Esophagus mucosa (tissue), 1 donor: ENCODE data around the gene DPP3. TPM values are rescaled to one million over a fixed set of nuclear protein-coding genes. Genes with fewer than 3 reads are reported as not detected.
"Not testable (repeated sequence)": the region's sequence is repeated elsewhere in the genome, so short reads cannot be mapped to it uniquely, and the experiment has no call there.

ENCODE experiments used
- ATAC-seq: fragments of 200-7000 bp; cut with Tn5 transposase; one replicate; pipeline ENCODE4 v1.9.1; 2020
- total RNA-seq: library from RNA; stranded (reverse); gene quantifications from one replicate; pipeline ENCODE4 v1.2.4, GENCODE V29; 2023
- donor health status: DM: yes; HTN: yes; CAD: no.

The DPP3 gene, protein sequence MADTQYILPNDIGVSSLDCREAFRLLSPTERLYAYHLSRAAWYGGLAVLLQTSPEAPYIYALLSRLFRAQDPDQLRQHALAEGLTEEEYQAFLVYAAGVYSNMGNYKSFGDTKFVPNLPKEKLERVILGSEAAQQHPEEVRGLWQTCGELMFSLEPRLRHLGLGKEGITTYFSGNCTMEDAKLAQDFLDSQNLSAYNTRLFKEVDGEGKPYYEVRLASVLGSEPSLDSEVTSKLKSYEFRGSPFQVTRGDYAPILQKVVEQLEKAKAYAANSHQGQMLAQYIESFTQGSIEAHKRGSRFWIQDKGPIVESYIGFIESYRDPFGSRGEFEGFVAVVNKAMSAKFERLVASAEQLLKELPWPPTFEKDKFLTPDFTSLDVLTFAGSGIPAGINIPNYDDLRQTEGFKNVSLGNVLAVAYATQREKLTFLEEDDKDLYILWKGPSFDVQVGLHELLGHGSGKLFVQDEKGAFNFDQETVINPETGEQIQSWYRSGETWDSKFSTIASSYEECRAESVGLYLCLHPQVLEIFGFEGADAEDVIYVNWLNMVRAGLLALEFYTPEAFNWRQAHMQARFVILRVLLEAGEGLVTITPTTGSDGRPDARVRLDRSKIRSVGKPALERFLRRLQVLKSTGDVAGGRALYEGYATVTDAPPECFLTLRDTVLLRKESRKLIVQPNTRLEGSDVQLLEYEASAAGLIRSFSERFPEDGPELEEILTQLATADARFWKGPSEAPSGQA
- 46.9 TPM for total RNA-seq

DNA sequence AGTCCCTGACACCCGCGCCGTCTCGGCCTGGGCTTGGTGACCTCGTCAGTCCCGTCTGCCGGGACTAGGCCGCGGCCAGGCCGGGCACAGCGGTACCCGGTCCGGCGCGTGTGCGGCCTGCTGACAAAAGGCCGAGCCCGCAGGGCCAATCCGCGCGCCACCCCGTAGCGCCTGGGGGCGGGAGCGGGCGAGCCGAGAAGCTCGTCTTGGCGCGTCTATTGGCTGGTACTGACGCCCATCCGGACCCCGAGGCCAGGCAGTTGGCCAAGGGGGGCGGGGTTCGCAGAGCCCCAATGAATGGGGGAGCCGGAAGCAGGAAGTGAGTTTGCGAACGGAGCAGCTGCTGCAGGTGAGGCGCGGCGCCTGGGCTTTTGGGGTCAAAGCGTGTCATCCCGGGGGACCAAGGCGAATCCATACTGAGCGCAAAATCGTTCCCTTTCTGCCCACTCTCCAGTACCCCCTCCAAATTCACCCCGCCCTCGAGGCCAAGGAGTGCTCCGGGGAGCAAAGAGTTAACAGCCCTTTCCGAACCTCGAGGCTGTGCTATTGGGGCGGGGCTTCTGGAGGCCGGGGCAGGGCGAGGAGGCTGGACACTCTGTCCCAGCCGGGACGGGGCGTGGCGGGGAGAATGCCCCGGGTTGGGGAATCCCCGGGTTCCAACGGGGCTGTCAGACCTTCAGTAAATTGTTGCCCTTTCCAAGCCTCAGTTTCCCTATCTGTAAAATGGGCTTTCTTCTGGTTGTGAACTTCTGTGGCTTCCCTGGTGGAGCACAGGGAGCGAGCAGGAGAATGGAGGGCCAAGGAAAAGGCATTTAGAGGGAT, at the start of gene DPP3:
Gene DPP3 (plus strand): TSS at position 318 of the 822 bp plus-strand sequence. CDS start 1,767 bp downstream, outside the sequence.
- peak; percentile 95 for ATAC-seq

DNA sequence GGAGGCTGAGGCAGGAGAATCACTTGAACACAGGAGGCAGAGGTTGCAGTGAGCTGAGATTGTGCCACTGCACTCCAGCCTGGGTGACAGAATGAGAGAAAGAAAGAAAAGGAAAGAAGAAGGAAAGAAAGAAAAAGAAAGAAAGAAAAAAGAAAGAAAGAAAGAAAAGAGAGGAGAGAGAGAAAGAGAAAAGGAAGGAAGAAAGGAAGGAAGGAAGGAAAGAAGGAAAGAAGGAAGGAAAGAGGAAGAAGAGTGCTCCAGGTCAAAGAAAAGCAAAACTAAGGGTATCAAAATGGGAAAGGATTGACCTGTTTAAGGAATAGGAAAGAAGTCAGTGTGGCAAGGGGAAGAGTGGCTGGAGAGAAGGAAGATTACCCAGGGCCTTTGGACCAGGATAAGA, 48.9 kb upstream of the DPP3 start:
- not testable (repeated sequence) for ATAC-seq

DNA sequence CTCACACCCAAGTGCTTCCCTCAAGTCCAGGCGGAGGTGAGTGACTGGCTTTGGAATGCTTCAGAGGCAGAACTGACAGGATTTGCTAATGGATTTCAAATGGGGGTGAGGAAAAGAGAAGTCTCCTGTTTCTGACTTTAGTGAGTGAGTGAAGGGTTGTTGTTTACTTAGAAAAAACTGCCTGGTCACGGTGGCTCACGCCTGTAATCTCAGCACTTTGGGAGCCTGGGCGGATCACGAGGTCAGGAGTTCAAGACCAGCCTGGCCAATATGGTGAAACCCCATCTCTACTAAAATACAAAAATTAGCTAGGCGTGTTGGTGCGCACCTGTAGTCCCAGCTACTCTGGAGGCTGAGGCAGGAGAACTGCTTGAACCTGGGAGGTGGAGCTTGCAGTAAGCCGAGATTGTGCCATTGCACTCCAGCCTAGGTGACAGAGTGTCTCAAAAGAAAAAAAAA, 48.3 kb upstream of the DPP3 start:
- not testable (repeated sequence) for ATAC-seq

DNA sequence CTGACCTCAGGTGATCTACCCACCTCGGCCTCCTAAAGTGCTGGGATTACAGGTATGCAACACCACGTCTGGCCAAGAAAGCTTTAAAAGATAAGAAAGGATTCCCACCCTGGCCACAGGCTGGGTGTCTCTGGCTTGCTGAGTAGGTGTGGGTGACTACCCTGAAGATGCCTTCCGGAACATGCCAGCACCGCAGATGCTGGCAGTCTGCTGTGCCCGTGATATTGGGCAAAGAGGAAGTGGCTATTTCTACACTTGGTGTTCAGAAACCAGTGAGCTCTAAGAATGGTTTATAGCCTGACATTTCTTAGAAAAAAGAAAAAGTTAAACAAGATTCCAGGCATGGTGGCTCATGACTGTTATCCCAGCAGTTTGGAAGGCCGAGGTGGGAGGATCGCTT, 47.6 kb upstream of the DPP3 start:
- ATAC-seq, result no peak

DNA sequence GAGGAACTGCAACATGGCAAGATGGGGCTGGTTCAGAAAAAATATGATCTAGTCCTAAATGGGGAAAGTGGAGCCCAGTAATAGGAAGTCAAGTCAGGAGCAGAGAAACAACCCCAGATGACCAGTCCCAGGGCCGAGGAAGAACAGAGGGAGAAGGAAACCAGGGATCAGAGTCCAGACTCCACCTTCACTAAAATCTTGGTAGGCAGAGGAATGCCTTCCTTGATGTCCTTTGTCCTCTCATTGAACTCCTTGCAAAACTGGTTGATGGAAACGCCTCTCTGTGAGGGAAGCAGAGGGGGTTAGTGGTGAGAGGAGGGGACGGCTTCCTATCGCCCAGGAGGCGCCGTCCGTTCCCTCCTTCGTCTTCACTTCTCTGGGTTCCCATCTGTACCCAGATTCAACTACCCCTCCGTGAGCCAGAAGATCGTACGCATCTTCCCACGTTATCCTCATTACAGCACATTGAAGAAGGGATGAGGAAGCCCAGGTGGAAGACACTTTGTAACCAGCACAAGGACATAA, 42.2 kb upstream of the DPP3 start:
- no peak for ATAC-seq

DNA sequence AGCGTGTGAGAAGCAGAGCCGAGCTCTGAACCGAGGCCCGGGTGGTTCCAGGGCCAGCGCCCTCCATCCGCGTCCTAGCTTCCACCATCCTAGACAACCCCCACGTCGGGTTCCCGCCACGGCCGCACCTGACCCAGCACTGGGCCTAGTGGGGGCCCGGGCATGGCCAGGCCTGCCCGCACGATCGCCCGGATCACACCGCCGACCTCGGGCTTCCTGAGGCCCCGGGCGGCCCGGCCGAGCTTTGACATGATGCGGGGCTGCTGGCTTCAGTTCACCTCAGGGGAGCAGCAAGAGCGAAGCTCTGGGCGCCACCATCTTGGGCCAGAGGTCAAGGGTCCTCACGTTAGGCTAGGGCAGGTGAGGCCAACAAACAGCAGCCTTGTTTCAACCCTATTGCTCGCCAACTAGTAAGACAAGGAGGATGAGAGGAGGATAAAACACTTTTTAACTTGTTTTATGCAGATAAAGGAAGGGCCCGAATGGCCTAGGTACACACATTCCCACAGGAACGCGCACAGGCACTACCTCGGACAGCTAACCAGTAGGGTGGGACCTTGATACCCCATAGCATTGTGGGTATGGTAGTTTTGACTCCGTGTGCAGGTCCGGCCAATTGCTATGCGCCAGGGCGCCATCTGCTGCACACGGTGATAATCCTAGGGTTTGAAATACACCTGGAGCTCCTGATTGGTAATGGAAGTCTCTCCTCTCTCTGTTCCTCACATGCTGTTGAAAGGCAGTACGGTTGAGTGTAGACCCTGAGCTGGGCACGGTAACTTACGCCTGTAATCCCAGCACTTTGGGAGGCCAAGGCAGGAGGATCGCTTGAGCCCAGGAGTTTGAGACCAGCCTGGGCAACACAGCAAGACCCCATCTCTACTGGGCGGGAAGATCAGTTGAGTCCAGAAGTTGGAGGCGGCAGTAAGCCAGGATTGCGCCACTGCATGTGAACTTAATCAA, 41.4 kb upstream of the DPP3 start, which contains the start of gene MRPL11:
Gene MRPL11 (minus strand): TSS at position 345 of the 963 bp plus-strand sequence. CDS start 94 bp downstream, at position 251.
- ATAC-seq, result peak; percentile 100

DNA sequence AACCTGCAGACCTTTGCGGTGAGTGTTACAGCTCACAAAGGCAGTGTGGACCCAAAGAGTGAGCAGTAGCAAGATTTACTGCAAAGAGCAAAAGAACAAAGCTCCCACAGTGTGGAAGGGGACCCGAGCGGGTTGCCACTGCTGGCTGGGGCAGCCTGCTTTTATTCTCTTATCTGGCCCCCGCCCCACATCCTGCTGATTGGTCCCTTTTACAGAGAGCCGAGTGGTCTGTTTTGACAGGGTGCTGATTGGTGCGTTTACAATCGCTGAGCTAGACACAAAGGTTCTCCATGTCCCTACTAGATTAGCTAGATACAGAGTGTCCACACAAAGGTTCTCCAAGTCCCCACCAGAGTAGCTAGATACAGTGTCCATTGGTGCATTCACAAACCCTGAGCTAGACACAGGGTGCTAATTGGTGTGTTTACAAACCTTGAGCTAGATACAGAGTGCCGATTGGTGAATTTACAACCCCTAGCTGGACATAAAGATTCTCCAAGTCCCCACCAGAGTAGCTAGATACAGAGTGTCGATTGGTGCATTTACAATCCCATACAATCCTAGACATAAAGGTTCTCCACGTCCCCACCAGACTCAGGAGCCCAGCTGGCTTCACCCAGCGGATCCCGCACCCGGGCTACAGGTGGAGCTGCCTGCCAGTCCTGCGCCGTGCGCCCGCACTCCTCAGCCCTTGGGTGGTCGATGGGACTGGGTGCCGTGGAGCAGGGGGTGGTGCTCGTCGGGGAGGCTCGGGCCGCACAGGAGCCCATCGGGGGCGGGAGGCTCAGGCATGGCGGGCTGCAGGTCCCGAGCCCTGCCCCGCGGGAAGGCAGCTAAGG, 39.9 kb upstream of the DPP3 start:
- not testable (repeated sequence) for ATAC-seq

DNA sequence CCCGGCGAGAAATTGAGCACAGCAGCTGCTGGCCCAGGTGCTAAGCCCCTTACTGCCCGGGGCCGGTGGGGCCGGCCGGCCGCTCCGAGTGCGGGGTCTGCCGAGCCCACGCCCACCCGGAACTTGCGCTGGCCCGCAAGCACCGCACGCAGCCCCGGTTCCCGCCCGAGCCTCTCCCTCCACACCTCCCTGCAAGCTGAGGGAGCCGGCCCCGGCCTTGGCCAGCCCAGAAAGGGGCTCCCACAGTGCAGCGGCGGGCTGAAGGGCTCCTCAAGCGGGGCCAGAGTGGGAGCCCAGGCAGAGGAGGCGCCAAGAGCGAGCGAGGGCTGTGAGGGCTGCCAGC, 39.3 kb upstream of the DPP3 start:
- ATAC-seq, result not testable (repeated sequence)

DNA sequence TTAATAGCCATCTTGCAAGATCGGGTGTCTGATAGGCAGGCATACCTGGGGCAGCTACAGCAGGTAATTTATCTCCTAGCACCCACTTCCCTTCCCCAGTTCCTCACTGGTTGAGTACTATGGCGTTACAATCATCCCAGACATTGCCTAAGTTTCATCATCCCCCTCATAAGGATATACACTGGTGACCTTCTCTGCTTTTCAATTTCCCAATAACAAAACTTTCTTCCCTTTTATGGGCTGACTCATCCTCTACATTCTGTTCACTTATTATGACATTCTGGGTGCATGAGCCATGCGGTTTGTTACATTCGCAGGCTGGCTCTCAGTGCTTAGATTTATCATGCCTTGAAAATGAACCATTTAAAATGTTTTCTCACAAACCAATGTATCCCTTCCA, 36.6 kb upstream of the DPP3 start:
- ATAC-seq, result no peak

DNA sequence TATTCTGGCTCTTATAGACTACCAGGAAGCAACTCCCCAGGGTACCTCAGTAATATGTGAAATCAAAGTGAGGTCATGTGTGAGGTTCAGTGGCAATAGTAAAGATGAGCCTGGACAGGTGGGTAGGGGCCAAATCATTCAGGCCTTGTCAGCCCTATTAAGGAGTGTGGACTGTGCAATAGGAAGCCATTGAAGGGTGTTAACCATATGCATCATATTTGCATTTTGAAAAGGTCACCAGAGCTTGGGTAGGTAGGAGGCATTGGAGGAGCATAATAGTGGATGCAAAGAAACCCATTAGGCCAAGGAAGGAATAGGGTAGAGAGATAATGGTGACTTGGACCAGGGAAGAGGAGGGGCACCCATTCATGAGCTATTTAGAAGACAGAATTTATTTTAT, 33.2 kb upstream of the DPP3 start:
- ATAC-seq, result no peak

DNA sequence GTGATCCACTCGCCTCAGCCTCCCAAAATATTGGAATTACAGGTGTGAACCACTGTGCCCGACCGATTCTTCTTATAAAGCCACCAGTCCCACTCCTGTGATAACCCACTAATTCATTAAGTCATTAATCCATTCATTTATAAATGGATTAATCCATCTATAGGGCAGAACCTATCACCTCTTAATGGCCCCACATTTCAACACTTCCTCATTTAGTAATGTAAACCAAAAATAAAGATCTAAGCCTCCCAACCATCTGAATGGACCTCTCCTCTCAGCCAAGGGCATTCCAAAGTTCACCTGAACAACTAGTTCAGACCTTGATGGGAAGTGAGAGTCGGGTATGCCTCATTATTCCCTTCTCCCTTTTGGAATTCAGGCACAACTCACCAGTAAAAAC, 31.7 kb upstream of the DPP3 start:
- no peak for ATAC-seq

DNA sequence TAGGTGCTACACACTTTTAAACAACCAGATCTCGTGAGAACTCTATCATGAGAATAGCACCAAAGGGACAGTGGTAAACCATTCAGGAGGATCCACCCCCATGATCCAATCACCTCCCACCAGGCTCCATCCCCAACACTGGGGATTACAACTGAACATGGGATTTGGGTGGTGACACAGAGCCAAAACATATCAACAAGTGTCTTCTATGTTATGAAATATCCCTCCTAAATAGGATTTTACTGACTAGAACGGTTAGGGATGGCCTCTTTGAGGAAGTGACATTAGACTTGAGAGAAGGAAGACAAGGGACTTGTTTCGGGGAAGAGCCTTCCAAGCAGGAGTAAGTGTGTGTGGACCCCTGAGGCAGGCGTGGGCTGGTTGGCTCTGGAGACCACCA, 29.7 kb upstream of the DPP3 start:
- ATAC-seq, result no peak

DNA sequence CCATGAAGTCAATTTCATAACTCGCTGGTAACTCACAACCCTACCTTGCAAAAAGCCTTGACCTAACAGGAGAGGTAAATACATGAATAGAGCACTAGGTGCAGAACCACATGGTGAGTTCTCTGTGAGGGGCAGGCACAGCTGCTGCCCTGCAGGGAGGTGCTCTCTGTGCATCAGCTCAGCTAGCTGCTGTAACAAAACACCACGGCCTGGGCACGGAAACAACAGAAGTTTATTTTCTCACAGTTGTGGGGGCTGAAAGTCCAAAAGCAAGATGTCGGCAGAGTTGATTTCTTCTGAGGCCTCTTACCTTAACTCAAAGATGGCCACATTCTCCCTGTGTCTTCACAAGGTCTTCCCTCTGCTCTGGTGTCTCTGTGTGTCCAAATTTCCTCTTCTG, 28.6 kb upstream of the DPP3 start:
- ATAC-seq, result no peak

DNA sequence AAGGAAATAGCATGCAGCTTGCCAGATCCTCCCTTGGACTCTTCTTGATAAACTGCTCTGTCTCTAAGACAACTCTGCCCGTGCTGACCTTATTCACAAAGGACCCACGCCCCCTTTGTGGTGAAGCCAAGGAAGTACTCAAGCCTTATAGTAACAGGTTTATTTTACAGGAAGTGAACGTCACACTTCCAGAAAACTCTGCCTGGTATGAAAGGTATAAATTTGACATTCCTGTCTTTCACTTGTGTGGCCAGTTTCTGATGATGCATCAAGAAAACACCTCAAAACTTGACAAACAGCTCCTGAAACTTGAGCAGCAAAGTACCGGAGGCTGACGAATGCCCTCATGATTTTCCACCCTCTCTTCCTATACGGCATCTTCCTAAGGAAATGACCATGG, 26.0 kb upstream of the DPP3 start:
- peak; percentile 75 for ATAC-seq

DNA sequence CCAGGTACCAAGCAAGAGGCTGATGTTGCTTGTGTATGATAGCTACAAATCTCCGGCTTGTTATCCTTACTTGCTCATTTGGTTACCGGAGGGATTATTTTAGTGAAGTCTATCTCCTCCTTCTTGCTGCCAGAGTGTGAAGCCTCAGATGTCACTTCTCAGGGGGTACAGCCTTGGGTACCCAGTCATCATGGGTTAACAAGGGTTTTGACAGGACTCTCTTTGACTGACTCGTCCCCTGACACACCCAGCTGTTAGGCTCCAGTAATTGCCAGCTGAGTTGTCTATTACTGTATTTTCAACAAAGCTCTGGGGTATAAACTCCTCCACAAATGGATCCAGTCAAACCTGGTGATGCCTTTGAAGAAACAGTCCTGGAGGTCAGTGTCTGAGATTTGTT, 25.4 kb upstream of the DPP3 start:
- ATAC-seq, result no peak

DNA sequence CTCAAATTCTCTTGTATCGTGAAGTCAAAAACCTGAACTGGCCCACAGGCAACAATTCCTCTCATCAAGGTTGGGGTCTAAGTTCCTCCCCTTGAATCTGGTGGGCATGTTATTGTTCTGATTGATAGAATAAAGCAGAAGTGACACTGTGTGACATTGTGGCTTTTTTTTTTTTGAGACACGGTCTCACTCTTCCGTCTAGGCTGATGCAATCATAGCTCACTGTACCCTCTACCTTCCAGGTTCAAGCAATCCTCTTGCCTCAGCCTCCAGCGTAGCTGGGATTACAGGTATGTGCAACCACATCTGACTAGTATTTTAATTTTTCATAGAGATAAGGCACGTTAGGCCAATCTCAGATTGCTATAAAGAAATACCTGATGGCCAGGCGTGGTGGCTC, 22.4 kb upstream of the DPP3 start:
- no peak for ATAC-seq

DNA sequence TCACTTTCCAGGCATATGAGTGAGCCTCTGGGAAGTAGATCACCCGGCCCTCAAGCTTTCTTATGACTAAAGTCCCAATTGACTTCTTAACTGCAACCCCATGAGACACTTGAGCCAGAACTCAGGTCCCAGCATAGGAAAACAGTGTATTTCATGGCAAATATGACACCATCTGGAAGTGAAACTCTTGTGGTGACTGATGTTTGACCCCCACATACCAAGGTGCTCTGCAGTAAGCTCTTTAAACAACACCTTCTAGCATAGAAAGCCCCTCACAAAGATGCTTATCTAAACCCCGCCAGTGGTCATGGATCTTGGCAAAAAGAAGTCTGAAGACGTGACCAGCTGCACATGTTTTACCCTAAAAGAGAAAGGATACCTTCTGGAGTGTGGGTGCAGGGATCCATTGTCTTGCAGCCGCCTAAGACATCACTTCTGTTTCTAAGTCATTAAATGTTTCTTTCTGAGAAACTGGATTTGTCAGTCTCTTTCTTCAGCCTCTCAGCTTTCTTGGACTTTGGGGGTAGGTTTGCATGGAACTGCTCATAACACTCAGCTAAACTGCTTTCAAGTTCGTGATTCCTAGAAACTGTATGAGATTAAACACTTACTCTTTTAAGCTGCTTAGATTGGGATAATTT, 21.0 kb upstream of the DPP3 start:
- no peak for ATAC-seq

DNA sequence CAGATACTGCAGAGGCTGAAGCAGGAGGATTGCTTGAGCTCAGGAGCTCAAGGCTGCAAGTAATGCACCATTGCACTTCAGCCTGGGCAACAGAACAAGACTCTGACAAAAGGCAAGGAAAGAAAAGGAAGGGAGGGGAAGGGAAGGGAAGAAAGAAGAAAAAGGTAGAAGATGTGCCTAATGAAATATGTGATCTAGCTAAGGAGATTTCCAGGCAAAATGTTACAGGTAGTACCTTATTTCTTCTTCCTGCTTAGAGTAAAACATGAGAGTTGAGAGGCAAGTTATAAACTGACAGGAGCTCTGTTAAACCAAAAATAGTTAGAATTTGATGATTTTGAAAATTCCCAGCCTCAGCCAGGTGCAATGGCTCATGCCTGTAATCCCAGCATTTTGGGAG, 18.2 kb upstream of the DPP3 start:
- ATAC-seq, result no peak

DNA sequence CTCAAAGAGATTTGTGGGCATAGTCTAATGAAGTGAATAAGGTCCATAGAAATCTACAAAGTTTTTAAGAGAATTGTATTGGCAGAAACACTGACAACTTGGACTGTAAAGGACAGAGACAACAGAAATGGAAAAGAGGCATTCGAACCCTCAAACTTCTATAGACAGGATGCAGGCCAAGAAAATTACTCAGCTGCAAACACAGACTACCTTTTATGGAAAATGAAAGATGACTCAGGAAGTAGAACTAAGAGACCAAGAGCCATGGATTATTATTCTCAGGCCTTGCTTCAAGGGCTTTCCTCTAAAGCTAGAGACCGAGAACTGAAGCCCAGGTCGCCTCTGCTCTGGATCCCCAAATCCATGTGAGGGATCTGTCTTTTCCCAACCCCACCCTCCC, 17.3 kb upstream of the DPP3 start:
- ATAC-seq, result no peak

DNA sequence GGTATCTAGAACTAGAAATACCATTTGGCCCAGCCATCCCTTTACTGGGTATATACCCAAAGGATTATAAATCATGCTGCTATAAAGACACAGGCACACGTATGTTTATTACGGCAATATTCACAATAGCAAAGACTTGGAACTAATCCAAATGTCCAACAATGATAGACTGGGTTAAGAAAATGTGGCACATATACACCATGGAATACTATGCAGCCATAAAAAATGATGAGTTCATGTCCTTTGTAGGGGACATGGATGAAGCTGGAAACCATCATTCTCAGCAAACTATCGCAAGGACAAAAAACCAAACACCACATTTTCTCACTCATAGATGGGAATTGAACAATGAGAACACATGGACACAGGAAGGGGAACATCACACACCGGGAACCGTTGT, 16.1 kb upstream of the DPP3 start:
- ATAC-seq, result not testable (repeated sequence)
